IPS-15b (cell line): ENCODE results near the gene TPM1.

Experiments
- H3K27me3 ChIP-seq: one replicate; pipeline ENCODE4 v1.6.1; 2013; ENCODE audit warnings: low read length; ENCODE audit not compliant: control insufficient read depth, insufficient read depth
- H3K36me3 ChIP-seq: one replicate; pipeline ENCODE4 v1.6.1; 2013; ENCODE audit warnings: low read length; ENCODE audit not compliant: control insufficient read depth, insufficient read depth
- H3K4me1 ChIP-seq: one replicate; pipeline ENCODE4 v1.6.1; 2013; ENCODE audit warnings: mild to moderate bottlenecking, low read length; ENCODE audit not compliant: control insufficient read depth, insufficient read depth
- H3K4me3 ChIP-seq: one replicate; pipeline ENCODE4 v1.5.1; 2013; ENCODE audit warnings: low read depth, low read length
- H3K9ac ChIP-seq: one replicate; pipeline ENCODE4 v1.6.1; 2013; ENCODE audit warnings: low read depth, mild to moderate bottlenecking, low read length
- H3K9me3 ChIP-seq: one replicate; pipeline ENCODE4 v1.6.1; 2013; ENCODE audit warnings: mild to moderate bottlenecking, low read length; ENCODE audit not compliant: control insufficient read depth, insufficient read depth

The TPM1 gene

GRCh38 chr15:63052077-63052841 is 9.7 kb downstream of the TPM1 start:
- Histone ChIP-seq H3K27me3 (no peaks in the 10 kb centered on the region), H3K36me3 (peaks cover 7% of the 10 kb centered on the region), H3K9me3 (no peaks in the 10 kb centered on the region), H3K4me1 (peaks cover 29% of the 10 kb centered on the region), H3K9ac (no peak overlapping the region), H3K4me3 (no peak overlapping the region)

GRCh38 chr15:63052961-63053698 is 10.6 kb downstream of the TPM1 start:
- Histone ChIP-seq H3K36me3 (peaks cover 16% of the 10 kb centered on the region), H3K4me1 (peaks cover 25% of the 10 kb centered on the region)

GRCh38 chr15:63054281-63054683 is 11.7 kb downstream of the TPM1 start:
- no peak overlapping the region for H3K4me3 ChIP-seq
- no peaks in the 10 kb centered on the region for H3K27me3 ChIP-seq
- peaks cover 25% of the 10 kb centered on the region for H3K4me1 ChIP-seq
- no peaks in the 10 kb centered on the region for H3K9me3 ChIP-seq
- peaks cover 22% of the 10 kb centered on the region for H3K36me3 ChIP-seq
- no peak overlapping the region for H3K9ac ChIP-seq

More at GRCh38 chr15:63052961-63053698, 10.6 kb downstream of the TPM1 start:
- H3K27me3 ChIP-seq: no peaks in the 10 kb centered on the region
- no peak overlapping the region for H3K9ac ChIP-seq
- no peaks in the 10 kb centered on the region for H3K9me3 ChIP-seq
- no peak overlapping the region for H3K4me3 ChIP-seq

GRCh38 chr15:63054985-63055384 is 12.4 kb downstream of the TPM1 start:
- peaks cover 23% of the 10 kb centered on the region for H3K4me1 ChIP-seq
- H3K4me3 ChIP-seq: no peak overlapping the region
- H3K27me3 ChIP-seq: no peaks in the 10 kb centered on the region
- H3K9me3 ChIP-seq: no peaks in the 10 kb centered on the region
- no peak overlapping the region for H3K9ac ChIP-seq
- H3K36me3 ChIP-seq: peaks cover 29% of the 10 kb centered on the region

GRCh38 chr15:63056829-63057228 is 14.3 kb downstream of the TPM1 start:
- Histone ChIP-seq H3K9me3 (no peaks in the 10 kb centered on the region), H3K4me3 (no peak overlapping the region), H3K36me3 (peaks cover 48% of the 10 kb centered on the region), H3K4me1 (peaks cover 8% of the 10 kb centered on the region), H3K9ac (no peak overlapping the region), H3K27me3 (no peaks in the 10 kb centered on the region)

GRCh38 chr15:63057468-63058345 is 15.2 kb downstream of the TPM1 start:
- Histone ChIP-seq H3K4me3 (no peak overlapping the region), H3K9ac (no peak overlapping the region), H3K36me3 (peaks cover 56% of the 10 kb centered on the region), H3K27me3 (no peaks in the 10 kb centered on the region), H3K4me1 (peaks cover 6% of the 10 kb centered on the region), H3K9me3 (no peaks in the 10 kb centered on the region)

- Histone ChIP-seq H3K4me3 (no peak overlapping the region), H3K9me3 (no peaks in the 10 kb centered on the region), H3K4me1 (no peaks in the 10 kb centered on the region), H3K36me3 (peaks cover 68% of the 10 kb centered on the region), H3K9ac (no peak overlapping the region), H3K27me3 (no peaks in the 10 kb centered on the region)
These were observed 16.5 kb downstream of the TPM1 start for GRCh38 chr15:63059075-63059474.

GRCh38 chr15:63059573-63060216 is 17.1 kb downstream of the TPM1 start:
- Histone ChIP-seq H3K9ac (no peak overlapping the region), H3K36me3 (peaks cover 71% of the 10 kb centered on the region), H3K4me3 (no peak overlapping the region), H3K4me1 (no peaks in the 10 kb centered on the region), H3K27me3 (no peaks in the 10 kb centered on the region), H3K9me3 (no peaks in the 10 kb centered on the region)

GRCh38 chr15:63060699-63061098 is 18.2 kb downstream of the TPM1 start:
- Histone ChIP-seq H3K4me1 (no peaks in the 10 kb centered on the region), H3K36me3 (peaks cover 71% of the 10 kb centered on the region), H3K9ac (no peak overlapping the region), H3K27me3 (no peaks in the 10 kb centered on the region), H3K9me3 (no peaks in the 10 kb centered on the region), H3K4me3 (no peak overlapping the region)

GRCh38 chr15:63061975-63062374 is 19.4 kb downstream of the TPM1 start:
- H3K4me1 ChIP-seq: no peaks in the 10 kb centered on the region
- H3K4me3 ChIP-seq: no peak overlapping the region
- peaks cover 67% of the 10 kb centered on the region for H3K36me3 ChIP-seq
- H3K9me3 ChIP-seq: no peaks in the 10 kb centered on the region
- H3K27me3 ChIP-seq: no peaks in the 10 kb centered on the region
- no peak overlapping the region for H3K9ac ChIP-seq

- H3K9me3 ChIP-seq: no peaks in the 10 kb centered on the region
- H3K36me3 ChIP-seq: peaks cover 65% of the 10 kb centered on the region
- no peaks in the 10 kb centered on the region for H3K4me1 ChIP-seq
- H3K27me3 ChIP-seq: no peaks in the 10 kb centered on the region
- no peak overlapping the region for H3K4me3 ChIP-seq
- no peak overlapping the region for H3K9ac ChIP-seq
These were observed 20.7 kb downstream of the TPM1 start for GRCh38 chr15:63063164-63063756.
